ENCODE measurements around the gene CBLN3.
"Not testable (repeated sequence)": the region's sequence is repeated elsewhere in the genome, so short reads cannot be mapped to it uniquely, and the experiment has no call there.

Gene CBLN3

GRCh38 chr14:24394275-24394674 is 35.2 kb downstream of the CBLN3 start:
- no peaks in the 10 kb centered on the region for H3K36me3 ChIP-seq (ENCODE audit: control insufficient read depth, low read depth, low read length)
- peaks cover 13% of the 10 kb centered on the region for H3K4me1 ChIP-seq (ENCODE audit: control insufficient read depth, low read depth, low read length)
- no peak overlapping the region for H3K9ac ChIP-seq (ENCODE audit: low read length)
- H3K9me3 ChIP-seq (ENCODE audit: control insufficient read depth, low read depth, low read length), result no peaks in the 10 kb centered on the region
- no peak overlapping the region for H3K4me3 ChIP-seq (ENCODE audit: low read length)
- H3K27me3 ChIP-seq (ENCODE audit: control insufficient read depth, insufficient read depth, low read length), result no peaks in the 10 kb centered on the region
- no peak overlapping the region for H3K27ac ChIP-seq (ENCODE audit: low read length)

- no peak overlapping the region for H3K27ac ChIP-seq (ENCODE audit: low read length)
- H3K27me3 ChIP-seq (ENCODE audit: control insufficient read depth, insufficient read depth, low read length), result no peaks in the 10 kb centered on the region
- peaks cover 10% of the 10 kb centered on the region for H3K4me1 ChIP-seq (ENCODE audit: control insufficient read depth, low read depth, low read length)
- H3K9me3 ChIP-seq (ENCODE audit: control insufficient read depth, low read depth, low read length), result no peaks in the 10 kb centered on the region
- no peak overlapping the region for H3K4me3 ChIP-seq (ENCODE audit: low read length)
- no peak overlapping the region for H3K9ac ChIP-seq (ENCODE audit: low read length)
- H3K36me3 ChIP-seq (ENCODE audit: control insufficient read depth, low read depth, low read length), result no peaks in the 10 kb centered on the region
Observed at GRCh38 chr14:24392325-24393091, 37.0 kb downstream of the CBLN3 start.

- Histone ChIP-seq H3K4me3 (ENCODE audit: low read length) (no peak overlapping the region), H3K9me3 (ENCODE audit: control insufficient read depth, low read depth, low read length) (no peaks in the 10 kb centered on the region), H3K36me3 (ENCODE audit: control insufficient read depth, low read depth, low read length) (no peaks in the 10 kb centered on the region), H3K27ac (ENCODE audit: low read length) (no peak overlapping the region), H3K27me3 (ENCODE audit: control insufficient read depth, insufficient read depth, low read length) (no peaks in the 10 kb centered on the region), H3K9ac (ENCODE audit: low read length) (no peak overlapping the region), H3K4me1 (ENCODE audit: control insufficient read depth, low read depth, low read length) (peaks cover 10% of the 10 kb centered on the region)
Observed at GRCh38 chr14:24390701-24391468, 38.6 kb downstream of the CBLN3 start.

GRCh38 chr14:24389226-24389848 is 40.1 kb downstream of the CBLN3 start:
- H3K27me3 ChIP-seq (ENCODE audit: control insufficient read depth, insufficient read depth, low read length), result no peaks in the 10 kb centered on the region

GRCh38 chr14:24388474-24389179 is 40.8 kb downstream of the CBLN3 start:
- Histone ChIP-seq H3K27me3 (ENCODE audit: control insufficient read depth, insufficient read depth, low read length) (no peaks in the 10 kb centered on the region), H3K4me1 (ENCODE audit: control insufficient read depth, low read depth, low read length) (peaks cover 10% of the 10 kb centered on the region), H3K4me3 (ENCODE audit: low read length) (no peak overlapping the region), H3K36me3 (ENCODE audit: control insufficient read depth, low read depth, low read length) (no peaks in the 10 kb centered on the region), H3K27ac (ENCODE audit: low read length) (no peak overlapping the region), H3K9ac (ENCODE audit: low read length) (no peak overlapping the region), H3K9me3 (ENCODE audit: control insufficient read depth, low read depth, low read length) (no peaks in the 10 kb centered on the region)

More at GRCh38 chr14:24389226-24389848, 40.1 kb downstream of the CBLN3 start:
- Histone ChIP-seq H3K4me1 (ENCODE audit: control insufficient read depth, low read depth, low read length) (peaks cover 10% of the 10 kb centered on the region), H3K4me3 (ENCODE audit: low read length) (no peak overlapping the region), H3K36me3 (ENCODE audit: control insufficient read depth, low read depth, low read length) (no peaks in the 10 kb centered on the region), H3K27ac (ENCODE audit: low read length) (no peak overlapping the region), H3K9me3 (ENCODE audit: control insufficient read depth, low read depth, low read length) (no peaks in the 10 kb centered on the region), H3K9ac (ENCODE audit: low read length) (no peak overlapping the region)

- not testable (repeated sequence) for H3K27ac ChIP-seq (ENCODE audit: low read length); H3K36me3 ChIP-seq (ENCODE audit: control insufficient read depth, low read depth, low read length); H3K27me3 ChIP-seq (ENCODE audit: control insufficient read depth, insufficient read depth, low read length); H3K4me1 ChIP-seq (ENCODE audit: control insufficient read depth, low read depth, low read length); H3K9ac ChIP-seq (ENCODE audit: low read length); H3K9me3 ChIP-seq (ENCODE audit: control insufficient read depth, low read depth, low read length); H3K4me3 ChIP-seq (ENCODE audit: low read length)
Observed at GRCh38 chr14:24387579-24387978, 41.9 kb downstream of the CBLN3 start.

- H3K4me3 ChIP-seq (ENCODE audit: low read length), result no peak overlapping the region
- H3K27ac ChIP-seq (ENCODE audit: low read length), result no peak overlapping the region
- H3K9ac ChIP-seq (ENCODE audit: low read length), result no peak overlapping the region
- H3K27me3 ChIP-seq (ENCODE audit: control insufficient read depth, insufficient read depth, low read length), result no peaks in the 10 kb centered on the region
- peaks cover 4% of the 10 kb centered on the region for H3K4me1 ChIP-seq (ENCODE audit: control insufficient read depth, low read depth, low read length)
- no peaks in the 10 kb centered on the region for H3K9me3 ChIP-seq (ENCODE audit: control insufficient read depth, low read depth, low read length)
- no peaks in the 10 kb centered on the region for H3K36me3 ChIP-seq (ENCODE audit: control insufficient read depth, low read depth, low read length)
Observed at GRCh38 chr14:24387009-24387345, 42.5 kb downstream of the CBLN3 start.

GRCh38 chr14:24385524-24385923 is 43.9 kb downstream of the CBLN3 start:
- Histone ChIP-seq H3K27me3 (ENCODE audit: control insufficient read depth, insufficient read depth, low read length) (no peaks in the 10 kb centered on the region), H3K4me3 (ENCODE audit: low read length) (no peak overlapping the region), H3K36me3 (ENCODE audit: control insufficient read depth, low read depth, low read length) (no peaks in the 10 kb centered on the region), H3K4me1 (ENCODE audit: control insufficient read depth, low read depth, low read length) (peaks cover 4% of the 10 kb centered on the region), H3K9ac (ENCODE audit: low read length) (no peak overlapping the region), H3K9me3 (ENCODE audit: control insufficient read depth, low read depth, low read length) (no peaks in the 10 kb centered on the region), H3K27ac (ENCODE audit: low read length) (no peak overlapping the region)

- H3K4me3 ChIP-seq (ENCODE audit: low read length), result no peak overlapping the region
Observed at GRCh38 chr14:24384169-24384568, 45.3 kb downstream of the CBLN3 start.

GRCh38 chr14:24382064-24382371 is 47.5 kb downstream of the CBLN3 start:
- Histone ChIP-seq H3K4me1 (ENCODE audit: control insufficient read depth, low read depth, low read length) (peaks cover 3% of the 10 kb centered on the region), H3K9me3 (ENCODE audit: control insufficient read depth, low read depth, low read length) (no peaks in the 10 kb centered on the region), H3K9ac (ENCODE audit: low read length) (no peak overlapping the region), H3K36me3 (ENCODE audit: control insufficient read depth, low read depth, low read length) (no peaks in the 10 kb centered on the region), H3K4me3 (ENCODE audit: low read length) (no peak overlapping the region), H3K27me3 (ENCODE audit: control insufficient read depth, insufficient read depth, low read length) (no peaks in the 10 kb centered on the region), H3K27ac (ENCODE audit: low read length) (no peak overlapping the region)

More at GRCh38 chr14:24384169-24384568, 45.3 kb downstream of the CBLN3 start:
- no peaks in the 10 kb centered on the region for H3K27me3 ChIP-seq (ENCODE audit: control insufficient read depth, insufficient read depth, low read length)
- H3K9me3 ChIP-seq (ENCODE audit: control insufficient read depth, low read depth, low read length), result no peaks in the 10 kb centered on the region
- peaks cover 3% of the 10 kb centered on the region for H3K4me1 ChIP-seq (ENCODE audit: control insufficient read depth, low read depth, low read length)
- no peaks in the 10 kb centered on the region for H3K36me3 ChIP-seq (ENCODE audit: control insufficient read depth, low read depth, low read length)
- no peak overlapping the region for H3K9ac ChIP-seq (ENCODE audit: low read length)
- H3K27ac ChIP-seq (ENCODE audit: low read length), result no peak overlapping the region

- Histone ChIP-seq H3K9ac (ENCODE audit: low read length) (no peak overlapping the region), H3K36me3 (ENCODE audit: control insufficient read depth, low read depth, low read length) (no peaks in the 10 kb centered on the region), H3K27me3 (ENCODE audit: control insufficient read depth, insufficient read depth, low read length) (no peaks in the 10 kb centered on the region), H3K9me3 (ENCODE audit: control insufficient read depth, low read depth, low read length) (no peaks in the 10 kb centered on the region), H3K27ac (ENCODE audit: low read length) (no peak overlapping the region), H3K4me3 (ENCODE audit: low read length) (no peak overlapping the region), H3K4me1 (ENCODE audit: control insufficient read depth, low read depth, low read length) (peaks cover 7% of the 10 kb centered on the region)
Observed at GRCh38 chr14:24381363-24382063, 48.0 kb downstream of the CBLN3 start.
